Muscle layer of duodenum (tissue), 2 donors: ENCODE measurements around the gene IKZF3.
A peak's percentile ranks its signal among the peaks of the same experiment; 100 is the strongest.
"Not testable (repeated sequence)": the region's sequence is repeated elsewhere in the genome, so short reads cannot be mapped to it uniquely, and the experiment has no call there.

Source experiments
- H3K27ac ChIP-seq: one replicate; pipeline ENCODE4 v1.7.0; 2013; ENCODE audit warnings: mild to moderate bottlenecking, low read length
- H3K27me3 ChIP-seq: one replicate; pipeline ENCODE4 v1.7.0; 2013; ENCODE audit warnings: low read depth, mild to moderate bottlenecking, control low read depth, low read length
- H3K36me3 ChIP-seq, 2 donors: one replicate each; pipeline ENCODE4 v1.7.0; 2013; ENCODE audit warnings: low read length in 2 of 2, control low read depth in 1 of 2, mild to moderate bottlenecking in 1 of 2; ENCODE audit not compliant: insufficient read depth in 2 of 2, control insufficient read depth in 1 of 2
- H3K4me1 ChIP-seq, 2 donors: one replicate each; pipeline ENCODE4 v1.7.0; 2013; ENCODE audit warnings: low read length in 2 of 2, mild to moderate bottlenecking in 2 of 2, control low read depth in 1 of 2, moderate library complexity in 1 of 2; ENCODE audit not compliant: insufficient read depth in 2 of 2, control insufficient read depth in 1 of 2
- H3K4me3 ChIP-seq, 2 donors: one replicate each; pipeline ENCODE4 v1.7.0; 2013; ENCODE audit warnings: low read length in 2 of 2, low read depth in 1 of 2, mild to moderate bottlenecking in 1 of 2
- H3K9me3 ChIP-seq, 2 donors: one replicate each; pipeline ENCODE4 v1.7.0; 2013; ENCODE audit warnings: low read length in 2 of 2, control low read depth in 1 of 2, mild to moderate bottlenecking in 1 of 2; ENCODE audit not compliant: control insufficient read depth in 1 of 2
- donor health status: healthy.

IKZF3 gene

GRCh38 chr17:39872751-39873150 lies 8.6 kb upstream of the IKZF3 start:
- H3K27me3 ChIP-seq = peaks cover 8% of the 10 kb centered on the region
- H3K9me3 ChIP-seq = peaks cover 0 to 6% of the 10 kb centered on the region in 2 donors

GRCh38 chr17:39871801-39872200 lies 7.7 kb upstream of the IKZF3 start:
- peaks cover 18% of the 10 kb centered on the region for H3K27me3 ChIP-seq
- no peaks in the 10 kb centered on the region for H3K4me1 ChIP-seq
- H3K9me3 ChIP-seq = peaks cover 7 to 11% of the 10 kb centered on the region in 2 donors
- H3K4me3 ChIP-seq = no peak overlapping the region
- no peaks in the 10 kb centered on the region for H3K36me3 ChIP-seq
- H3K27ac ChIP-seq = no peak overlapping the region

More at GRCh38 chr17:39872751-39873150, 8.6 kb upstream of the IKZF3 start:
- Histone ChIP-seq H3K4me3 (no peak overlapping the region), H3K4me1 (no peaks in the 10 kb centered on the region), H3K36me3 (no peaks in the 10 kb centered on the region), H3K27ac (no peak overlapping the region)

- Histone ChIP-seq H3K9me3 (peaks cover 7 to 11% of the 10 kb centered on the region in 2 donors), H3K27me3 (peaks cover 18% of the 10 kb centered on the region), H3K27ac (no peak overlapping the region), H3K4me3 (no peak overlapping the region), H3K4me1 (no peaks in the 10 kb centered on the region), H3K36me3 (no peaks in the 10 kb centered on the region)
Measured at GRCh38 chr17:39870776-39871175, 6.7 kb upstream of the IKZF3 start.

- H3K4me3 ChIP-seq = peak overlapping the region in 1 of 2 donors; percentile 41
- peaks cover 29% of the 10 kb centered on the region for H3K27me3 ChIP-seq
- no peak overlapping the region for H3K27ac ChIP-seq
- H3K4me1 ChIP-seq = peaks cover 0 to 6% of the 10 kb centered on the region in 2 donors
- peaks cover 7 to 11% of the 10 kb centered on the region in 2 donors for H3K9me3 ChIP-seq
- H3K36me3 ChIP-seq = no peaks in the 10 kb centered on the region
Measured at GRCh38 chr17:39868554-39868942, 4.4 kb upstream of the IKZF3 start.

GRCh38 chr17:39867880-39868553 lies 3.9 kb upstream of the IKZF3 start, which contains the start of gene ZPBP2:
ZPBP2 (plus strand) TSS chr17:39868202; CDS start chr17:39868355, 153 bp downstream.
- H3K27me3 ChIP-seq = peaks cover 34% of the 10 kb centered on the region
- peaks cover 0 to 7% of the 10 kb centered on the region in 2 donors for H3K4me1 ChIP-seq
- H3K36me3 ChIP-seq = no peaks in the 10 kb centered on the region
- H3K27ac ChIP-seq = no peak within 1 kb of the TSS
- H3K4me3 ChIP-seq = peak within 1 kb of the TSS in 1 of 2 donors; percentile 41
- H3K9me3 ChIP-seq = peaks cover 7 to 11% of the 10 kb centered on the region in 2 donors

GRCh38 chr17:39867084-39867879 lies 3.2 kb upstream of the IKZF3 start:
- H3K36me3 ChIP-seq = no peaks in the 10 kb centered on the region
- H3K9me3 ChIP-seq = peaks cover 7 to 11% of the 10 kb centered on the region in 2 donors
- H3K27me3 ChIP-seq = peaks cover 34% of the 10 kb centered on the region
- no peak overlapping the region for H3K27ac ChIP-seq
- peaks cover 0 to 7% of the 10 kb centered on the region in 2 donors for H3K4me1 ChIP-seq
- peak overlapping the region in 1 of 2 donors; percentile 41 for H3K4me3 ChIP-seq

- Histone ChIP-seq H3K27ac (no peak overlapping the region), H3K9me3 (peaks cover 7 to 11% of the 10 kb centered on the region in 2 donors), H3K4me1 (peaks cover 0 to 7% of the 10 kb centered on the region in 2 donors), H3K27me3 (peaks cover 34% of the 10 kb centered on the region), H3K36me3 (no peaks in the 10 kb centered on the region), H3K4me3 (no peak overlapping the region)
Measured at GRCh38 chr17:39866013-39866730, 2.1 kb upstream of the IKZF3 start.

GRCh38 chr17:39863244-39863917 lies 731 bp downstream of the IKZF3 start:
- Histone ChIP-seq H3K27ac (peak overlapping the region; percentile 3), H3K4me3 (peak overlapping the region in 1 of 2 donors; percentile 39), H3K27me3 (peaks cover 30% of the 10 kb centered on the region)

GRCh38 chr17:39861235-39861634 lies 2.9 kb downstream of the IKZF3 start:
- no peak overlapping the region for H3K27ac ChIP-seq
- H3K36me3 ChIP-seq = no peaks in the 10 kb centered on the region
- H3K27me3 ChIP-seq = peaks cover 16% of the 10 kb centered on the region
- no peaks in the 10 kb centered on the region for H3K9me3 ChIP-seq
- peaks cover 0 to 7% of the 10 kb centered on the region in 2 donors for H3K4me1 ChIP-seq
- H3K4me3 ChIP-seq = no peak overlapping the region

More at GRCh38 chr17:39863244-39863917, 731 bp downstream of the IKZF3 start:
- peaks cover 7 to 11% of the 10 kb centered on the region in 2 donors for H3K9me3 ChIP-seq
- no peaks in the 10 kb centered on the region for H3K36me3 ChIP-seq
- peaks cover 0 to 7% of the 10 kb centered on the region in 2 donors for H3K4me1 ChIP-seq

GRCh38 chr17:39855911-39856649 lies 8.0 kb downstream of the IKZF3 start:
- not testable (repeated sequence) for H3K27me3 ChIP-seq, H3K9me3 ChIP-seq, H3K36me3 ChIP-seq, H3K4me3 ChIP-seq, H3K27ac ChIP-seq, H3K4me1 ChIP-seq
